ENCODE measurements around the gene HBS1L.
"Not testable (repeated sequence)": the region's sequence is repeated elsewhere in the genome, so short reads cannot be mapped to it uniquely, and the experiment has no call there.

HBS1L gene

GRCh38 chr6:135073756-135074393 lies 19.3 kb upstream of the HBS1L start:
- no peak for DNase-seq

DNA sequence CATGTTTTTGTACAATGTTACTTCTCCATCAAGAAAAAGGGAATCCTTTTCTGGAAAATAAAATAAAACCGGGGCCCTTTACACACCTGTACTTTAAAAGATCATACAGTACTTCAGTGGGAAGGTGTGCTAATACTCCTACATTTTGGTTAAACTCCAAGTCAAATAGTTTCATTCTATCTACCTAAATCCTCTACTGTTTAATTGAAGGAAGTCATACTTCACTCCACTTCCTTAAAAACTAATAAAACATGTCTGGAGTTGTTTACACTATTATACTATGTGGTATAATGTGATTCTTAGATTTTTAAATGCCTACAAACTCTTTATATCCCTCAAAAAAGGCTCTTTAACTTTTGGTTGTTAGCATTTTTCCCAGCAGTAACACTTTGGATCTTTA lies 18.6 kb upstream of the HBS1L start:
- DNase-seq = no peak

DNA sequence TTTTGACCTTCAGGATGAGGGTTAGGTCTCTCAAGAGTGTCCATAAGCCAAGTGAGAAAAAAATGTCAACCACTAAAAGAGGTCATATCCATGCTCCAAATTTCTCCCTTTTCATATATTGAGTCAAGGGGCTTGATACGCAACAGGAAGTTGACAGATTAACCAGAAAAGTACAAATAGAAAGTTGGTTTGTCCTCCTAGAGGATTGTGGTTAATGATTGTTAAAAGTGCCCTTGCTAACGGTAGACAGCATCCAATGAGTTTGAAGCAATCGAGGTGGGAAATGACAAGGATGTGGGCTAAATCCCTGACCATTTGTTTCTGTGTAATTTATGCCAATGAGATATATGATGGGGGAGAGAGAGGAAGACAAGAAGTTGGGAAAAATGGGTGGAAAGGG lies 18.1 kb upstream of the HBS1L start:
- no peak for DNase-seq

DNA sequence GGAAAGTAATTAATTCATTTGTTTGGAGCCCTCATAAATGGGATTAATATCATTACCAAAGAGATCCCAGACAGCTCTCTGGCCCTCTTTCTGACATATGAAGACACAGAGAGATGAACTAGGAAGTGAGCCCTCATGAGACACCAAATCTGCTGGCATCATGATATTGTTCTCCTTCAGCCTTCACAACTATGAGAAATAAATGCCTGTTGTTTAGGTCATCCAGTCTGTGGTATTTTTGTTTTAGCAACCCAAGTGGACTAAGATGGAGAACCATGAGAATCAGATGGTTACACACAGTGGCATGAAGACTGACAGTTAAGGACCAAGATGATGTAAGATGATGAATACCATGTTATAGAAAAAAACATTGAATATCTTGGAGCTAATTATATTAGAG lies 16.9 kb upstream of the HBS1L start:
- DNase-seq = no peak

GRCh38 chr6:135067911-135068310 lies 13.3 kb upstream of the HBS1L start:
- DNase-seq = no peak

- DNase-seq = no peak
Observed at GRCh38 chr6:135066806-135067205, 12.2 kb upstream of the HBS1L start.

- no peak for DNase-seq
Observed at GRCh38 chr6:135066397-135066796, 11.8 kb upstream of the HBS1L start.

DNA sequence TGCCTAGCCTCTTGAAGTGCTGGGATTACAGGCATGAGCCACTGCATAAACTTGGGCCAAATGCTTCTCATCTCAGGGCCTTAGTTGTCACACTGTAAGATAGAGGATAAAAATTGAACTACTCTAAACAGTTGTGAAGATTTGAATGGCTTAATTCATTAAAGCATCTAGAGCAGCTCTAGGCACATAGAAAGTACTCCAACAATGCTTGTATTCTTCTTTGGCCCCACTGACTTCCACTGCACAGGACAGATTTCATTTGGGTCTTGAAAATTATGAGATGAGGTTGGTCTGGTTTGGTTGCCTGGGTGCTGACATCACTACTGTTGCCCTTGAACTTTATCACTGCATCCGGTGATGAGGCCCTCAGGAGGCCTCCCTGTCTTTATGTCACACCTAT lies 10.0 kb upstream of the HBS1L start:
- DNase-seq = no peak

GRCh38 chr6:135063926-135064325 lies 9.3 kb upstream of the HBS1L start:
- no peak for DNase-seq

- no peak for DNase-seq
Observed at GRCh38 chr6:135062735-135063134, 8.1 kb upstream of the HBS1L start.

GRCh38 chr6:135060076-135060475 lies 5.5 kb upstream of the HBS1L start:
- no peak for DNase-seq

DNA sequence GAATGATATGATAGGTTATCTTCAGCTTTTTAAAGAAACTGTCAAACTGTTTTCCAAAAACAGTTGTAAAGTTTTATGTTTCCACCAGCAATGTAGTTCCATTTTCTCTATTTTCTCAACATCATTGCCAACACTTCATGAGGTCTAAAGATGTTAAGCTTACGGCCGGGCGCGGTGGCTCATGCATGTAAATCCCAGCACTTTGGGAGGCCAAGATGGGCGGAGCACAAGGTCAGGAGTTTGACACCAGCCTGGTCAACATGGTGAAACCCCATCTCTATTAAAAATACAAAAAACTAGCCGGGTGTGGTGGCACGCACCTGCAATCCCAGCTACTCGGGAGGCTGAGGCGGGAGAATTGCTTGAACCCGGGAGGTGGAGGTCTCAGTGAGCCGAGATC lies 3.7 kb upstream of the HBS1L start:
- DNase-seq = not testable (repeated sequence)

- DNase-seq = no peak
Observed at GRCh38 chr6:135056632-135057031, 2.0 kb upstream of the HBS1L start.

DNA sequence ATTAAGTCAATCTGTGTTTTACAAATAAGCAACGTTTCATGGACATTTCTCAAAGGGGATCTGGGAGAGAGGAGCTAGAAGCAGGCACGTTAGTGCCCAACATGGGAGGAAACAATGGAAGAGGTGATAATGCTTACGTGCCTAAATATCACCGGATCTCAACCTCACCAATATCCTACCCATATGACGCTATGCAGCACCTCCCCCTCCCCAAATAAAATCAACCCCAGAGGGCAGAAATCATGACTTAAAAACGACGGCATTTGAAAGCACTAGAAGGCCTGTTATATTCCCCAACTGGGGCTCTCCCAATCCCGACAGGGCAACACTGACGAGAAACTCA lies 425 bp downstream of the HBS1L start:
- no peak for DNase-seq

GRCh38 chr6:135053406-135053805 lies 1.2 kb downstream of the HBS1L start:
- DNase-seq = no peak

- DNase-seq = no peak
Observed at GRCh38 chr6:135052939-135053338, 1.7 kb downstream of the HBS1L start.

- DNase-seq = no peak
Observed at GRCh38 chr6:135048915-135049314, 5.7 kb downstream of the HBS1L start.

- DNase-seq = no peak
Observed at GRCh38 chr6:135047336-135047735, 7.3 kb downstream of the HBS1L start.

- no peak for DNase-seq
Observed at GRCh38 chr6:135046912-135047311, 7.7 kb downstream of the HBS1L start.

- DNase-seq = no peak
Observed at GRCh38 chr6:135044639-135045038, 10.0 kb downstream of the HBS1L start.

GRCh38 chr6:135043846-135044245 lies 10.8 kb downstream of the HBS1L start:
- DNase-seq = no peak

DNA sequence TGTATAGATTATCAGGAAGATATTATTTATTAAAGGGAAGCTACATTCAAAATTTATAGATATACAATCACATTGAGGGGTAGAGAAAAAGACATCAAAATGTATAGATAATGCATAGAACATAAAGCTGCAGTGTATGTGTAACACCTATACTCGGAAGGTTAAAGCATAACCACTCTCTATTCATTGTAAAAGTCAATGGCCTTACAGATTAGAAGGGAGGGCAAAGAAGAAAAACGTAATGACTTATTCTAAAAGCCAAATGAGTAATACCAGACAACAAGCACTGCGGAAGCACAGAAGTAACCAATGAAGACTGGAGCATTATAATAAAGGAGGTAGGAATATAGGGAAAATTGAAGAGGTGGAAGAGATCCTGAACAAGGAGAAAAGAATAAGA lies 11.3 kb downstream of the HBS1L start:
- DNase-seq = no peak

GRCh38 chr6:135038335-135038734 lies 16.3 kb downstream of the HBS1L start:
- no peak for DNase-seq

DNA sequence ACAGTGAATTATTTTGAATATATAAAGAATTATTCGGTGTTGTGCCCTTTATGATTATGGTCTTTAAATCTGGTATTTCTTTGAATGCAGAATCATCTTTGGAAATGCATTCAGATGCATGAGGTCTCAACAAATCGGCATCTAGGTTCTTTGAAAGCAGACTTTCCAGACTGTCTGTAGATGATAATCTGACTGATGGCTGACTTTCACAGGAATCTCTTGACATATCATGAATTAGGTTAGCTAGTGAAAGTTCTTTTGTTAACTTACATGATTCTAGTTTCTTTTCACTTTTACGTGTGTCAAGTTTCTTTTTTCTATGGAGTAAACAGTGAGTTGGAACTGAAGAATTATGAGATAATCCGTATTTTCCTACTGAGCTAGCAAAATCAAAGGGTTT lies 17.1 kb downstream of the HBS1L start:
- no peak for DNase-seq

DNA sequence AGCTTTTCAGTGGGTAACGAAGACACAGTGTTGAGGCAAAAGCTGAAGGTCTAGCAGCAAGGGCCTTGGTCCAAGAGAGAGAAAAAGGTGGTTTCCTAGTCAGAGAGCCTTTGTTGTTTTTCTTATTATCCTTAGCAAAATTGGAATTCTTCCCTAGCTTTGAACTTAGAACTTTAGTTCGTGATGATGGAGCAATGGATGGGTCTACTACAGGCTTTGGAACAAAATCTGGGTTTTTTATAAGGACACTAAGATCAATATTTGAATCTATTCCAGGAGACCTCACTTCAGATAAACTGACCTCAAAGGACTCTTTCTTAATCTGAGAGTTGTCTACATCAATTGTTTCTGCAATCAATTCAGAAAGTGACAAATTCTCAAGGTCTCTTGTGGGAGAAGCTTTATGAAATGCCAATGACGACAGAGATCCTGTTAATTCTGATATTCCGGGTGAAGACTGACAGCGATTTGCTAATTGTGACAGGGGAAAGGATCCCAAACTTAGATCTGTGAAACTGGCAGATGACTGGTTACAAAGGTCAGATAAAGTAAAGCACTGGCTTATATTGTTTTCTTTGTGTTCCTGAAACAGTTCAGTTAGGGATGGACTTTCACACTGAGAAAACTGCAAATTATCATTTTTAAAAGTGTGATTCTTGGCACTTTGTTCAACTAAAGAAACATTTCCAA lies 17.7 kb downstream of the HBS1L start:
- DNase-seq = no peak

All from 8988T (cell line).